Duodenal mucosa (tissue), 2 donors: ENCODE measurements around the gene HOXB9.

Source experiments
- H3K27ac ChIP-seq: one replicate; pipeline ENCODE4 v1.7.0; 2013; ENCODE audit warnings: low read depth, low read length
- H3K27me3 ChIP-seq, 2 donors: one replicate each; pipeline ENCODE4 v1.7.0; 2013; ENCODE audit warnings: low read length in 2 of 2, control low read depth in 1 of 2; ENCODE audit not compliant: insufficient read depth in 2 of 2, control insufficient read depth in 1 of 2
- H3K36me3 ChIP-seq, 2 donors: one replicate each; pipeline ENCODE4 v1.7.0; 2013; ENCODE audit warnings: low read length in 2 of 2, control low read depth in 1 of 2; ENCODE audit not compliant: insufficient read depth in 2 of 2, control insufficient read depth in 1 of 2
- H3K4me1 ChIP-seq, 2 donors: one replicate each; pipeline ENCODE4 v1.7.0; 2013; ENCODE audit warnings: low read length in 2 of 2, control low read depth in 1 of 2; ENCODE audit not compliant: insufficient read depth in 2 of 2, control insufficient read depth in 1 of 2
- H3K4me3 ChIP-seq, 2 donors: one replicate each; pipeline ENCODE4 v1.7.0; 2013; ENCODE audit warnings: low read length in 2 of 2, low read depth in 1 of 2
- H3K9ac ChIP-seq, 2 donors: one replicate each; pipeline ENCODE4 v1.7.0; 2013; ENCODE audit warnings: low read length in 2 of 2, low read depth in 1 of 2
- H3K9me3 ChIP-seq, 2 donors: one replicate each; pipeline ENCODE4 v1.7.0; 2013; ENCODE audit warnings: low read length in 2 of 2, control low read depth in 1 of 2; ENCODE audit not compliant: control insufficient read depth in 1 of 2

The HOXB9 gene

DNA sequence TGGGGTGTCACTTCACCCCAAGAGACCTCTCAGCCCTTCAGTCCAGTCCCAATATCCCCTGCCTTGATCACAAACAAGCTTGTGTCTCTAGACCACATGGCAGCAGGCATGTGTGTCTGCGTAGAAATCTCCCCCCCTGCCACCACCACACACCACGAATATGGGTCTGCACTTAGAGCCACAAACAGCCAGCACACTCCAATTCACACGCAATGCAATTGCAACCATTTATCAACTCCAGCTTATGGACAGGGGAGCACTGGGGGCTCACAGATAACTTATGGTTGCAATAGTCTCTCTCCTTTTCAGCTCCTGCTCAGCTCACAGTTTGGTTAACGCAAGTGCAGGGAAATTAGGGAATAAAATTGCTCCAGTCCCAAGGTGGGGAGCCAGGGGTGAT lies 2.6 kb downstream of the HOXB9 start:
- H3K4me1 ChIP-seq = peaks cover 15 to 20% of the 10 kb centered on the region in 2 donors
- H3K27me3 ChIP-seq = peaks cover 92 to 99% of the 10 kb centered on the region in 2 donors
- no peak overlapping the region for H3K27ac ChIP-seq
- no peaks in the 10 kb centered on the region for H3K36me3 ChIP-seq
- H3K9ac ChIP-seq = no peak overlapping the region
- H3K4me3 ChIP-seq = no peak overlapping the region
- no peaks in the 10 kb centered on the region for H3K9me3 ChIP-seq

DNA sequence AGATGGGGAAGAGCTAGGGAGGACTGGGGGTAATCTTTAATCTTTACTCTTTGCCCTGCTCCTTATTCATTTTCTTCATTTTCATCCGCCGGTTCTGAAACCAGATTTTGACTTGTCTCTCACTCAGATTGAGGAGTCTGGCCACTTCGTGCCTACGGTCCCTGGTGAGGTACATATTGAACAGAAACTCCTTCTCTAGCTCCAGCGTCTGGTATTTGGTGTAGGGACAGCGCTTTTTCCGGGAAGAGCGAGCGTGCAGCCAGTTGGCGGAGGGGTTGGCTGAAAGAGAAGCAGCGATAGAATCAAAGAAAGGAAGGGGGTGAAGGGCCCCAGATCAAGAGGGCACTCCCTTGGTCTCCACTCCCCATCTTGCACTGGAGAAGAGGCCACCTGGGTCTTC lies 3.3 kb downstream of the HOXB9 start:
- Histone ChIP-seq H3K4me1 (peaks cover 15 to 20% of the 10 kb centered on the region in 2 donors), H3K27ac (no peak overlapping the region), H3K9me3 (no peaks in the 10 kb centered on the region), H3K36me3 (no peaks in the 10 kb centered on the region), H3K4me3 (no peak overlapping the region), H3K27me3 (peaks cover 91 to 99% of the 10 kb centered on the region in 2 donors), H3K9ac (no peak overlapping the region)

DNA sequence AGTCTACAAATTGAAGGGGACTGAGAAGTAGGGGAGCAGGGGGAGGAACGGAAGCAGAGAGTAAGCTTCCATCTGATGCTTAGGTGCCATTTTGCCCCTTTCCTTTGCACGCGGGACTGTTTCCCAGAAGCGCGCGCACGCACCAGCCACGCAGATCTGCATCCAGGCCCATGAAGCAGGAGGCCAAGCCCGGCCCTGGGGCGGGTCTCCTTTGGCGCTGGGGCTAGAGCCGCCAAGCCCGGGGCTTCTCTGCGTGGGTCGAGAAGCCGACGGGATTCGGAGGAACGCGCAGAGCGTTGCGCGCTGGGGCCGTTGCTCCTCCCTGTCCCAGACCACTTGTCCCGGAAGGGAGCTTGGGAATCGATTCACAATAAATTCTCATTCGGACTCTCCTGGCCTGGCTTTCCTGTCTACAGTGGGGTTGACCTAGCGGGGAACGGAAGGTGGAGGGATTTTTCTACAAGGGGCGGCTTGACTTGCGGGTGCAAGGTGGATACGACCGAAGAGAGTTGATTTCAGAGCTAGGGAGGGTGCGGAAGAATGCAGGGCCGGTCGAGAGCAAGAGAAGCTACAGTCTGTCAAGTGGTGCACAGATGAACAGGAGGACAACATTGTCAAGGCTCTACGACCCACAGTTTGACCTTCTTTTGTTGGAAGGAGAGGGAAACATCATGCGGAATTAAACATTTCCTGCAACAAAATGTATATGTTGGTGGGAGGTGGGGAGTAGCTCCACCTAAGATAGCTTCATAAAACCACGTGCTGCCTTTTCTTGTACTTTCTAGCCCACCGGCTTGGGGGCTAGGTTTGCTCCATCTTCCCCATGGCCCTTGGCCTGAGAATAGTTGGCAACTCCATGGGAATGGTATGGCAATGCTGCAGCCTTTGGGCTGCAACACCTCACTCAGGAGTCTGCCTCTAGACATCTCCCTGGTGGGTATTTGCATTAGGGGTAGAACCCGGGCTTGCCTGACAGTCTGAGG lies 4.5 kb downstream of the HOXB9 start:
- no peaks in the 10 kb centered on the region for H3K9me3 ChIP-seq
- peaks cover 91 to 99% of the 10 kb centered on the region in 2 donors for H3K27me3 ChIP-seq
- no peaks in the 10 kb centered on the region for H3K36me3 ChIP-seq
- H3K27ac ChIP-seq = no peak overlapping the region
- H3K9ac ChIP-seq = no peak overlapping the region
- peaks cover 10 to 17% of the 10 kb centered on the region in 2 donors for H3K4me1 ChIP-seq
- H3K4me3 ChIP-seq = no peak overlapping the region

DNA sequence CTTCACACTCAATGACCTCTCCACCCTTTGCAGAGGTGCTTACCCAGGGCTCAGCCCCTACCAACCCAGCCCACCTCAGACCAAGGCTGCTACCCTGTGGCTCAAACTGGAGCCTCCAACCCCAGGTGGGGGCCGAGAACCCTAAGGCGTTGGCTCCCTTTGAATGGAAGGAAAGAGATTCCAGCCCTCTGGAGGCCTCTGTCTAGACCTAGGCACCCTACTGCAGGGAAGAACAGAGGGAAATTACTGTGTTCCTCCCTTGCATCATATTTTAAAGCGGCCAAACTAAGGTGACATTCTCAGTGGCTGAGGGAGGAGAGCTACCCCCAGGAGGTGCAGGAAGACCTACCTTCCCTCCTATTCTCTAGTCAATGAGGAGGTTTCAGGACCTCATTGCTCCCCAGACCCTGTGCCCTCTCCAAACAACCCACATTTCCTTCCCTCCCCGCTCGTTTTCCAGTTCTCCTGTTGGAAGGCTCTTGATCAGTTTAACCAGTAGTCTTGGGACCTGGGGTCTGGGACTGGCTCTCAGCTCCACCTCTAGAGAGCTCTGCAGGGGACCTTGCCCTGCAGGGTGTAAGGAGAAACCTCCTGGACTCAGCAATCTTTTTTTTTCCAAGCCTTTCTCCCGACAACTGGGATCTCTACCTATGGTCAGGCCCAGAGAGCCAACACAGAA lies 5.6 kb downstream of the HOXB9 start:
- H3K36me3 ChIP-seq = no peaks in the 10 kb centered on the region
- peaks cover 6 to 10% of the 10 kb centered on the region in 2 donors for H3K4me1 ChIP-seq

DNA sequence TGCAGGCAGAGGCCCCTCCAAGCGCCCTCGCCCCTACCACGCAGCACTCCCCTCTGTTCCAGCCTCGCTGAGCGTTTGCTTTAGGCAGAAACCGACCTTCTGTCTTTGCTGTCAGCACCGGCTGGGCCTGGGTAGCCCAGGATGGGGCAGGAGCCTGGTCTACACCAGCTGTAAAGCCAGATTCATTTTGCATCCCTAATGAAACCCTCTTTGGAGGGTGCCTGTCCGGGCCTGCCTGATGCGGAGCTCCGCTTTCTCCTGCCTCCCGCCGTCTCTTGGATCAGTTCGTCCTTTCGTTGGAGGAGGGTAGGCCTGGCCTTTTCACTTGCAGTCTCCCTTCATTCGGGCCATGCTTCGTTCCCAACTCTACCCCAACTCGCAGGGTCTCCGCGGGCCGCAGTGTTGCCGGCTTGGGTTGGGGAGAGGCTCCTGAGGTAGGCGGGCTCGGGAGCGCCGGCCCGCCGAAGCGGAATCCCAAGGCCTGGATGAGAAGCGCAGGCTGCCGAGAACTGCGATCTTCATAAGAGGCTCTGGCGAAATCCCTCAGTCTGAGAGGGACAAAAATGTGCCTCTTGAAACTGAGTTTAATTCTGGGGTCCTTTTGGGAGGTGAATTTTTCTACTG lies 6.2 kb downstream of the HOXB9 start:
- Histone ChIP-seq H3K4me3 (no peak overlapping the region), H3K4me1 (peaks cover 6 to 7% of the 10 kb centered on the region in 2 donors), H3K9me3 (no peaks in the 10 kb centered on the region), H3K36me3 (no peaks in the 10 kb centered on the region), H3K27ac (no peak overlapping the region), H3K27me3 (peaks cover 94 to 100% of the 10 kb centered on the region in 2 donors), H3K9ac (no peak overlapping the region)

More for the DNA sequence above, 5.6 kb downstream of the HOXB9 start:
- Histone ChIP-seq H3K27me3 (peaks cover 95 to 100% of the 10 kb centered on the region in 2 donors), H3K9me3 (no peaks in the 10 kb centered on the region), H3K9ac (no peak overlapping the region), H3K27ac (no peak overlapping the region), H3K4me3 (no peak overlapping the region)

DNA sequence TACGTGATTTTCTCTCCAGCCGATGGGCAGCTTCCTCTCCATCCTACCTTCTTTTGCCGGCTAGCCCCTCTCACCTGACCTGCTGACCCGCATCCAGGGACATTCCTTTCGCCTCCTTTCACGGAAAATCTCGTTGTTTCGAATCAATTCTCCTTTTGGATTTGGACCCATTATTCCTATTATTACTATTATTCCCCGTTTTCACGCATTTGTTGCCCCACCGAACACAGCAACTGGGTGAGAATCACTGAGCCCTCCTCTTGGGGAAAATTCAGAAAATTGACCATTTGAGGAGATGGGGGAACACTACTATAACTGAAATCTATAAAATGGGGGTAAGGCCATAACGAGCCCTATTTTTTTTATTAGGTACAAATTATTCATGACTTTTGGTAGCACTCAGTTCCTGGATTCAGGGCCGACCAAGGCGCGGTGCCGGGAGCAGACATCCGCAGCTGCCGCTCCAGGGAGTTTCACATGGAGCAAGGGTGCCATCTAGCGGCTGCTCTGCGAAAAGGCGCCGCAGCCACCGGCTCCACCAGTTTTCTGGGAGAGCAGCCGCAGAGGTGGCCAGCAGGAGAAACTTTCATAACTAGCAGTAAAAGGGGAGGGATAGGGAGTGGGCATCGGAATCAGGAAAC lies 7.8 kb downstream of the HOXB9 start:
- no peak overlapping the region for H3K27ac ChIP-seq
- peaks cover 6 to 13% of the 10 kb centered on the region in 2 donors for H3K4me1 ChIP-seq
- H3K9ac ChIP-seq = no peak overlapping the region
- H3K27me3 ChIP-seq = peaks cover 89 to 100% of the 10 kb centered on the region in 2 donors
- H3K4me3 ChIP-seq = peak overlapping the region in 1 of 2 donors; percentile 8
- H3K36me3 ChIP-seq = no peaks in the 10 kb centered on the region
- no peaks in the 10 kb centered on the region for H3K9me3 ChIP-seq

DNA sequence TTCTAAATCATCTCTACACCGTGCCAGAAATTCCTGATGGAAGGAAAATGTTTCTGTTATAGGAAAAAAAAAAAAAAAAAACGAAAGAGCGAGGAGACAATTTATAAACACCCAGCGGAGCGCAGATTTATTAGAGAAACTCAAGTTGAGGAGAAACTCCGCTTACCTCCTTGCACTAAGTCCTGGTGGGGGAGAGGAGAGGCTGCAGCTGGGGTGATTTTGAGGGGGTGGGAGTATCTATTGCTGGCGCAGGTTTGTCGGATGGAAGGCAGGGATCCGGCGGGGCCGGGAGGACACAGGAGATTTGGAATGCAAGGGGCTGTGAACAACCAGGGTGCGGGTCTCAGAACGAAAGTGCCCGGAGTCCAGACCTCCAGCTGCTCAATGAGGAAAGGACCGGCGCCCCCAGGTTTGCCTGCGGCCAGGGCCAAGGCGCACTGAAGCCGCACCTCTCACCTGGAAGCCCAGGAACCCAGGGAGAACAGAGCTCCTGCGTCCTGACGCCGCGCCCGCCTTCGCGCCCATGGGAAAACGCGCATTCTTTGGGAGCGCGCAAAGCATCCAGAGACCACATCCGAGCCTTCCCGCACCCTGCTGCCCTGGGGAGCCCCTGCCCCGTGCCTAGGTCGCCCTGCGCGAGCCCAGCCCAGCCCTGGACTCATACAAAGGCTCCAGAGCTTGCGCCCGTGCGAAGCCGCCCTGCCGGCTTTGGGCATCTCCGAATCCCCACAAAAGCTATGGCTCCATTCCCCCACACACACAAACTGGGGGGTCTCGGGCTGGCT lies 8.5 kb downstream of the HOXB9 start:
- H3K27ac ChIP-seq = no peak overlapping the region
- peaks cover 82 to 98% of the 10 kb centered on the region in 2 donors for H3K27me3 ChIP-seq
- no peak overlapping the region for H3K4me3 ChIP-seq
- H3K9me3 ChIP-seq = no peaks in the 10 kb centered on the region
- H3K9ac ChIP-seq = no peak overlapping the region
- H3K36me3 ChIP-seq = no peaks in the 10 kb centered on the region
- peaks cover 6 to 13% of the 10 kb centered on the region in 2 donors for H3K4me1 ChIP-seq

DNA sequence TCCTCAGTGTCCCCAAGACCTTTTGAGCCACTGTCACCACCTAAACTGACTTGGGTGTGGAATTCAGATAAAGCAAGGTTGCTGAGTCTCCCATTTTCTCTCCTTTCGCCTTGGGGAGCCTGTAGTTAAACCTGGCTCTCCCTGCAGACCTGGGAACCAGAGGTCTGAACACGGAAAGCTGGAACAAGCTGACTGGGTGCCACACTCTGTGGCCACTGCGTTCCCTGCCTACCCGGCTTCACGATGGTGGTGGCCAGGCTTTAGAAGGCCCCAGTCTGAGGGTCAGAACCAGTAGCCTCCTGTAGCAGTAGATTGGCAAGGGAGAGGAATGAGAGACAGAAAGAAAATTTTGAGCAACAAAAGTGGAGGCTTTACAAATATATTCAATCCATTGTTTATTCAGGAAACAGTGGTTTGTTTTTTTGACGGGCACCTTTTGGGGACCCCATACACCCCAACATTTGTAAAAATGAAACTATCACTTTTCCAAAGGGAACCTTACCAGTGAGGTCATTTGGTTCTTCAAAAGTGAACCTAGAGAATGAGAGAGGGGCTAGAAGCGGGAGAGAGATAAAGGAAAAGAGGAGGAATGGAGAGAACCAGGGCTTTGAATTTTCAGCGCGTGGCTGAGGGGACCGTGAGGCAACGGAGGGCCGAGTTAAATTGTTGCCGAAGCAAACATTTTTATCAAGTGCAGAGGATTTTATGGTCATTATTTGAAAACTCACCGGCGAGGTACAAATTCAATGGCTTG lies 9.3 kb downstream of the HOXB9 start:
- Histone ChIP-seq H3K36me3 (no peaks in the 10 kb centered on the region), H3K4me3 (no peak overlapping the region), H3K9me3 (no peaks in the 10 kb centered on the region), H3K9ac (no peak overlapping the region), H3K27me3 (peaks cover 80 to 96% of the 10 kb centered on the region in 2 donors), H3K4me1 (peaks cover 6 to 15% of the 10 kb centered on the region in 2 donors), H3K27ac (no peak overlapping the region)
